ENCODE data around the gene SERPINF2.

DNA sequence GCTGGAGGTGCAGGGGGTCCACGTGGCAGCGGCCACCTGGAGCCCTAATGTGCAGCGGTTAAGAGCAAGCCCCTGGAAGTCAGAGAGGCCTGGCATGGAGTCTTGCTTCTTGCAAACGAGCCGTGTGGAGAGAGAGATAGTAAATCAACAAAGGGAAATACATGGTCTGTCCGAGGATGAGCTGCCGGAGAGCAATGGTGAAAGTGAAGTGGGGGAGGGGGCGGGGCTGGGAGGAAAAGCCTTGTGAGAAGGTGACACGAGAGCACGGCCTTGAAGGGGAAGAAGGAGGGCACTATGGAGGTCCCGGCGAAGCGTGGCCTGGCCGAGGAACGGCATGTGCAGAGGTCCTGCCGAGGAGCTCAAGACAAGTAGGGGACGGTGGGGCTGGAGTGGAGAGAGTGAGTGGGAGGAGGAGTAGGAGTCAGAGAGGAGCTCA, 13.2 kb downstream of the SERPINF2 start:
- TF ChIP-seq, protein P1, sequence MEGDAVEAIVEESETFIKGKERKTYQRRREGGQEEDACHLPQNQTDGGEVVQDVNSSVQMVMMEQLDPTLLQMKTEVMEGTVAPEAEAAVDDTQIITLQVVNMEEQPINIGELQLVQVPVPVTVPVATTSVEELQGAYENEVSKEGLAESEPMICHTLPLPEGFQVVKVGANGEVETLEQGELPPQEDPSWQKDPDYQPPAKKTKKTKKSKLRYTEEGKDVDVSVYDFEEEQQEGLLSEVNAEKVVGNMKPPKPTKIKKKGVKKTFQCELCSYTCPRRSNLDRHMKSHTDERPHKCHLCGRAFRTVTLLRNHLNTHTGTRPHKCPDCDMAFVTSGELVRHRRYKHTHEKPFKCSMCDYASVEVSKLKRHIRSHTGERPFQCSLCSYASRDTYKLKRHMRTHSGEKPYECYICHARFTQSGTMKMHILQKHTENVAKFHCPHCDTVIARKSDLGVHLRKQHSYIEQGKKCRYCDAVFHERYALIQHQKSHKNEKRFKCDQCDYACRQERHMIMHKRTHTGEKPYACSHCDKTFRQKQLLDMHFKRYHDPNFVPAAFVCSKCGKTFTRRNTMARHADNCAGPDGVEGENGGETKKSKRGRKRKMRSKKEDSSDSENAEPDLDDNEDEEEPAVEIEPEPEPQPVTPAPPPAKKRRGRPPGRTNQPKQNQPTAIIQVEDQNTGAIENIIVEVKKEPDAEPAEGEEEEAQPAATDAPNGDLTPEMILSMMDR (IDR thresholded peaks at IDR 0.05): no peak
- no peak for TF ChIP-seq NRF1 (IDR thresholded peaks at IDR 0.05; ENCODE audit: low read depth, low read length)
- no peak for TF ChIP-seq YY1 (IDR thresholded peaks at IDR 0.05; ENCODE audit: low read depth)
